ENCODE measurements around the gene S100A14. TPM values are rescaled to one million over a fixed set of nuclear protein-coding genes. Genes with fewer than 3 reads are reported as not detected.

The S100A14 gene
- total RNA-seq, 2 donors from 2014 or later, result 13.5 to 25.0 TPM

- intact Hi-C loops (cut with DNase I), result no loop called here
- DNase-seq (ENCODE audit: low spot score), result no peak
- whole genome bisulfite sequencing, result 55% methylated on average over 3 of the region's 3 CpGs
Measured at GRCh38 chr1:153652805-153653500, 36.8 kb upstream of the S100A14 start.

DNA sequence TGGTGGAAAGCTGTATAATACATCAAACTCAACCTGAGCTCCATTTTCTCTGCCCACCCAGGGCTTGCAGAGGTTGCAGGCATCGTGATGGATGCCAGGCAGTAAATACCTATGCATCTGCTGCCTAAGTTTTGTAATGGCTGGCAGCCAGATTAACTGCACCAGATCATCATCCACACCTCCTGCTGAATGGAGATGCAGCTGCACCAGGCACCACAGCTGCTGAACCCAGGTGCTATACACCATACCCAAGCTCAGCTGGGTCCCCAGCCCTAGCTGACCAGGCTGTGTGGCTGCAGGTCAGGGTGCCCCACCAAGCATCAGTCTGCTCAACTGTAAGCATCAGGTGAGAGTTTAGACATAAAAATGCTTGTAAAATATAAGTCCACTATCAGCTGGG, 35.6 kb upstream of the S100A14 start:
- Histone ChIP-seq H3K27me3 (replicated peaks; ENCODE audit: insufficient read depth) (no peaks in the 10 kb centered on the region), H3K4me3 (no peak overlapping the region), H3K36me3 (no peaks in the 10 kb centered on the region), H3K27ac (no peak overlapping the region), H3K9me3 (no peaks in the 10 kb centered on the region), H3K4me1 (replicated peaks) (peaks cover 4% of the 10 kb centered on the region)
- TF ChIP-seq, protein P1, sequence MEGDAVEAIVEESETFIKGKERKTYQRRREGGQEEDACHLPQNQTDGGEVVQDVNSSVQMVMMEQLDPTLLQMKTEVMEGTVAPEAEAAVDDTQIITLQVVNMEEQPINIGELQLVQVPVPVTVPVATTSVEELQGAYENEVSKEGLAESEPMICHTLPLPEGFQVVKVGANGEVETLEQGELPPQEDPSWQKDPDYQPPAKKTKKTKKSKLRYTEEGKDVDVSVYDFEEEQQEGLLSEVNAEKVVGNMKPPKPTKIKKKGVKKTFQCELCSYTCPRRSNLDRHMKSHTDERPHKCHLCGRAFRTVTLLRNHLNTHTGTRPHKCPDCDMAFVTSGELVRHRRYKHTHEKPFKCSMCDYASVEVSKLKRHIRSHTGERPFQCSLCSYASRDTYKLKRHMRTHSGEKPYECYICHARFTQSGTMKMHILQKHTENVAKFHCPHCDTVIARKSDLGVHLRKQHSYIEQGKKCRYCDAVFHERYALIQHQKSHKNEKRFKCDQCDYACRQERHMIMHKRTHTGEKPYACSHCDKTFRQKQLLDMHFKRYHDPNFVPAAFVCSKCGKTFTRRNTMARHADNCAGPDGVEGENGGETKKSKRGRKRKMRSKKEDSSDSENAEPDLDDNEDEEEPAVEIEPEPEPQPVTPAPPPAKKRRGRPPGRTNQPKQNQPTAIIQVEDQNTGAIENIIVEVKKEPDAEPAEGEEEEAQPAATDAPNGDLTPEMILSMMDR (IDR thresholded peaks at IDR 0.05), result no peak
- TF ChIP-seq POLR2A (IDR thresholded peaks at IDR 0.05) (no peak), POLR2AphosphoS5 (IDR thresholded peaks at IDR 0.05) (no peak)
- intact Hi-C loops (cut with DNase I), result no loop called here
- 30% methylated on average over 1 of the region's 1 CpG for WGBS
- no peak for DNase-seq (ENCODE audit: low spot score)

More at GRCh38 chr1:153652805-153653500, 36.8 kb upstream of the S100A14 start:
- Histone ChIP-seq H3K27me3 (replicated peaks; ENCODE audit: insufficient read depth) (no peaks in the 10 kb centered on the region), H3K4me1 (replicated peaks) (peaks cover 4% of the 10 kb centered on the region), H3K27ac (peak overlapping the region; percentile 28 to 47), H3K9me3 (no peaks in the 10 kb centered on the region), H3K36me3 (no peaks in the 10 kb centered on the region), H3K4me3 (no peak overlapping the region)
- TF ChIP-seq POLR2AphosphoS5 (IDR thresholded peaks at IDR 0.05) (peak; percentile 39), POLR2A (IDR thresholded peaks at IDR 0.05) (no peak)

DNA sequence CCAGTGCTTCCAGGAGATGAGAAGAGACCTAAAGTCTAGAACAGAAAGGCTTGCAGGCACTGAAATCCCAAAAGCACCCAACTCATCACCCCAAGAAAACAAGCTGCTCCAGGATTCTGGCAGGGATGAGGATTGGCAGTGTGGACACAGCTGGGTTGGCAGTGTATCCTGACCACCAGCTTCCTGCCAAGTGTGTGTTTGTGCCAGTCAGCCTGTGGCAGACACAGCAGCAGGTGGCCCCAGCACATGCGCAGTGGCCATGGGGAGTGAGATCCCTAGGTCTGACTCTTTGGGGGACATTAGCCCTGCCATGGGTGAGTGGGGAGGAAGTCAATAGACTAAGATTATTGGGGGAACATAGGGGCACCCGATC, 33.7 kb upstream of the S100A14 start:
- Histone ChIP-seq H3K27me3 (replicated peaks; ENCODE audit: insufficient read depth) (no peaks in the 10 kb centered on the region), H3K27ac (peak overlapping the region; percentile 49 to 69), H3K4me3 (no peak overlapping the region), H3K9me3 (no peaks in the 10 kb centered on the region), H3K36me3 (peaks cover 0 to 4% of the 10 kb centered on the region in 2 donors), H3K4me1 (replicated peaks) (peaks cover 4% of the 10 kb centered on the region)
- DNase-seq (ENCODE audit: low spot score), result peak; percentile 89
- peak; percentile 95 for TF ChIP-seq POLR2AphosphoS5 (IDR thresholded peaks at IDR 0.05)
- TF ChIP-seq, protein P1 (IDR thresholded peaks at IDR 0.05), result peak in 1 of 4 experiments; percentile 4
- TF ChIP-seq POLR2A (IDR thresholded peaks at IDR 0.05), result no peak
- 64% methylated on average over 2 of the region's 2 CpGs for WGBS
- intact Hi-C loops (cut with DNase I), result no loop called here

DNA sequence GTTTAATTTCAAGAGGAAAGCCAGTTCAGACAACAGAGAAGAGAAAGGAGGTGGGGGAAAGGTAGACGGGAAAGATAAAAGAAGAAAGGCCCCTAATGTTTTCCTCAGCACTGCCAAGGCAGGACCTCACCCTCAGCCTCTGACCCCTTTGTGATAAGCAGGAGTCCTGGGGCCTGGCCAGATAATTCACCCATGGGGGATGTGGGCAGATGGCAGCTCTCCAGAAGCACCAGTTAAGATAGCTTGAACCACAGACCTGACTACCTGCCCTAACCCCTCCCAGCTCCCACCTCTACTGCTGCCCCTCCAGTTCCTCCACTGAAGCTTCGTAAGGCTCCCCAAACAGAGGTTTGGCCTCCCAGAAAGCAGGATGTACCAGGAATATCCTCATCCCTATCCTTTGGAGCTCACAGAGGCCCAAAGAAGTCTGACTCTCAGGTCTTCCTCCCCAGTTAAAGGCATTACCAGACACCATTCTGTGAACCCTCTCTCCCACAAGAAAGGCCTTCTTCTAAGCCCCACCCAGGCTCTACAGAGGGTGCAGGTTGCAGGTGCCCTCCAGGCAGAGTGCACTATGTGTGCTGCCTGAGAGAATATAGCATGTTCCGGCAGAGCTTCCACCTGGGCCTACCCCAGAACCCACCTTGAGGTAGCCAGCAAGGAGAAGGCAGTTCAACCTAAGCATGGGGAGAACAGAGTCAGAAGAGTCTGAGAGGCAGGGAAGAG, 33.2 kb upstream of the S100A14 start:
- no peaks in the 10 kb centered on the region for H3K27me3 ChIP-seq (replicated peaks; ENCODE audit: insufficient read depth)
- no peak for DNase-seq (ENCODE audit: low spot score)
- H3K4me1 ChIP-seq (replicated peaks), result peaks cover 4% of the 10 kb centered on the region
- no peaks in the 10 kb centered on the region for H3K9me3 ChIP-seq
- peak overlapping the region; percentile 49 to 69 for H3K27ac ChIP-seq
- TF ChIP-seq POLR2A (IDR thresholded peaks at IDR 0.05), result no peak
- TF ChIP-seq, protein P1 (IDR thresholded peaks at IDR 0.05), result no peak
- TF ChIP-seq POLR2AphosphoS5 (IDR thresholded peaks at IDR 0.05), result no peak
- no peak overlapping the region for H3K4me3 ChIP-seq
- intact Hi-C loops (cut with DNase I), result no loop called here
- WGBS, result 43% methylated on average over 3 of the region's 3 CpGs
- peaks cover 0 to 4% of the 10 kb centered on the region in 2 donors for H3K36me3 ChIP-seq

DNA sequence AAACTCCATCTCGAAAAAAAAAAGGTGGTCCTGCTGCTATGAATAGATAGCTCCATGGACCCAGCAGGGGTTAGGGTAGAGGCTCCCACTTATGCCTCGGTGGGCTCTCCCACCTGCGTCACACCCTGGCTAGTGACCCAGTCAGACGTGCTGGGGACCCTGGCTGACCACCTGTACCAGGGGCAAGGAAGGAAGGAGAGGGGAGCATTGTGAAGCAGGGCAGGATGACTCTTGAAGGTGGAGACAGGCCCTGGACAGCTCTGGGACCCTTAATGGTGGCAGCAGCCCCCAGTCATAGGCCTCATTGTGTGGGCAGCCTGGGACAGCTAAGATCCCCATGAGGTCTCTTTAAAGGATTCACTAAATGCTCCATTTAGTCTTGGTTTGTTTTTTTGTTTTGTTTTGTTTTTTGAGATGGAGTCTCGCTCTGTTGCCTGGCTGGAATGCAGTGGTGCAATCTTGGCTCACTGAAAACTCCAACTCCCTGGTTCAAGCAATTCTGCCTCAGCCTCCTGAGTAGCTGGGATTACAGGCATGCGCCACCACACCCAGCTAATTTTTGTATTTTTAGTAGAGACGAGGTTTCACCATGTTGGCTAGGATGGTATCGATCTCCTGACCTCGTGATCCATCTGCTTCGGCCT, 32.0 kb upstream of the S100A14 start:
- no peaks in the 10 kb centered on the region for H3K27me3 ChIP-seq (replicated peaks; ENCODE audit: insufficient read depth)
- H3K27ac ChIP-seq, result no peak overlapping the region
- H3K9me3 ChIP-seq, result no peaks in the 10 kb centered on the region
- DNase-seq (ENCODE audit: low spot score), result no peak
- H3K4me3 ChIP-seq, result no peak overlapping the region
- intact Hi-C loops (cut with DNase I), result no loop called here
- 83% methylated on average over 10 of the region's 10 CpGs for WGBS
- TF ChIP-seq POLR2AphosphoS5 (IDR thresholded peaks at IDR 0.05) (no peak), POLR2A (IDR thresholded peaks at IDR 0.05) (no peak)
- TF ChIP-seq, protein P1 (IDR thresholded peaks at IDR 0.05), result no peak
- H3K4me1 ChIP-seq (replicated peaks), result peaks cover 4% of the 10 kb centered on the region
- peaks cover 4% of the 10 kb centered on the region in 2 donors for H3K36me3 ChIP-seq

All from prostate gland (tissue), 2 donors.